Loucy (cell line): ENCODE measurements around the gene FAAH.

Source experiments
- CTCF ChIP-seq: fragments of 200-600 bp; sonication (generic); conservative IDR thresholded peaks from 2 replicates; pipeline ENCODE4 v1.5.1; 2014; ENCODE audit warnings: mild to moderate bottlenecking, antibody characterized with exemption, low read length
- EZH2phosphoT487 ChIP-seq: fragments of 200-600 bp; IDR thresholded peaks from 2 replicates; pipeline ENCODE4 v1.6.1; 2018; ENCODE audit warnings: antibody characterized with exemption, mild to moderate bottlenecking, moderate library complexity, borderline replicate concordance

- no peak for TF ChIP-seq CTCF
- no peak for TF ChIP-seq EZH2phosphoT487
These were observed 18.9 kb downstream of the FAAH start for GRCh38 chr1:46412893-46413595.
